ENCODE data around the gene GRIN2C. TPM values are rescaled to one million over a fixed set of nuclear protein-coding genes. Genes with fewer than 3 reads are reported as not detected.
A peak's percentile ranks its signal among the peaks of the same experiment; 100 is the strongest.

Gene GRIN2C
- total RNA-seq, 1 donor, result not detected

DNA sequence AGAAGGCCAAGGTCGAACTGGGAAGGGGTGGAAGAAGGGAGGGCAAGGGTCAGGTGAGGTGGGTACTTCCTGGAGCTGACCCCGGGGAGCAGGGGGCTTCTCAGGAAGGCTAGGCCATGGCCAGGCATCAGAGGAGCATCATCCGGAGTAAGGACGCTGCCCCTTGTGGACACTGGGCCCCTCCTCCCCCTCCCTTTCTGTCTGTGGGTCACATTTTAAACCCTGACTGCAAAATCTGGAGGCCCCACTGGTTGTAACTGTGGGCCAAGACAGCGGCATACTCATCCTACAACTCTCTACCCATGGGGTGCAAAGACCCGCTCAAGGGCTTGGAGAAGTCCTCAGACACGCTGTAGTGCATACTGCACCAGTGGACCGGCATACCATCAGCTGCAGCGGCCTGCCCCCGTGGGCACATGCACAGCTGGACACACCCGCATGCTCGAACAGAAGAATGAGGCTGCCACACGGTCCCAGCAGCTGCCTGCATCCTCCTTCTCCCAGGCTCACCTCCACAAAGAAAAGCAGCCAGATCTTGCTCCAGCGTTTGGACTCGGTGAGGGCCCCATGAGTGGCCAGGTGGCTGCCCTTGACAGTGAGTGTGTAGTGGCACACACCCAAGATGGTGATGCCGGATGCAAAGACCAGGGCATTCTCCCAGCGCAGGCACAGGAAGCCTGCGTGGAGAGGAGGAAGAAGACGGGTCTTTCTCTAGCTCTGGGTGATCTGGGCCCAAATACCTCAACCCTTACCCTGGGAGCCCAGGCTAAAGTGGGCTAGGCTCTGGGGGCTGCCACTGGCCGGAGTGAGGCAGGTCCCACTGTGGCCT lies 32.5 kb upstream of the GRIN2C start:
- Histone ChIP-seq H3K27me3 (ENCODE audit: insufficient read depth, low read length) (peaks cover 44% of the 10 kb centered on the region), H3K4me1 (ENCODE audit: insufficient read depth, low read length) (no peaks in the 10 kb centered on the region)

DNA sequence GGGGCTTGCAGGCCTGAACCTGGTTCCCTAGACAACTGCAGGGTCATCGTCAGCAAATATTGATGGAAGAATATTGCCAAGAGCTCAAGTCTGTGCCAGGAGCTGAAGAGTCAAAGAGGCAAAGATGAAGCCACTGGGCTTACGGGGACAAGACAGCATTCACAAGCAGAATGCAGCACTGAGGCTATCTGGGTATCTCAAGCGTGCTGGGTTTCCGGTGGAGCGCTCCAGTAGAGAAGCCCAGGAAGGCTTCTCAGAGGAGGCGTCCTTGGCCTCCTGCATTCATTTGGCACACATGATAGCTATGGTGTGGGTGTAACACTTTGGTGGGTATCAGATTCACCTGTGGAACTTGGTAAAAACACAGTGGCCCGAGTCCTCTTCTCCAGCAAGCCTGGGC lies 30.9 kb upstream of the GRIN2C start:
- Histone ChIP-seq H3K9me3 (ENCODE audit: low read depth, low read length) (no peaks in the 10 kb centered on the region), H3K4me1 (ENCODE audit: insufficient read depth, low read length) (no peaks in the 10 kb centered on the region), H3K4me3 (ENCODE audit: low read length) (no peak overlapping the region), H3K27me3 (ENCODE audit: insufficient read depth, low read length) (peaks cover 36% of the 10 kb centered on the region)

More for the DNA sequence above, 32.5 kb upstream of the GRIN2C start:
- H3K4me3 ChIP-seq (ENCODE audit: low read length), result no peak overlapping the region
- no peaks in the 10 kb centered on the region for H3K9me3 ChIP-seq (ENCODE audit: low read depth, low read length)

DNA sequence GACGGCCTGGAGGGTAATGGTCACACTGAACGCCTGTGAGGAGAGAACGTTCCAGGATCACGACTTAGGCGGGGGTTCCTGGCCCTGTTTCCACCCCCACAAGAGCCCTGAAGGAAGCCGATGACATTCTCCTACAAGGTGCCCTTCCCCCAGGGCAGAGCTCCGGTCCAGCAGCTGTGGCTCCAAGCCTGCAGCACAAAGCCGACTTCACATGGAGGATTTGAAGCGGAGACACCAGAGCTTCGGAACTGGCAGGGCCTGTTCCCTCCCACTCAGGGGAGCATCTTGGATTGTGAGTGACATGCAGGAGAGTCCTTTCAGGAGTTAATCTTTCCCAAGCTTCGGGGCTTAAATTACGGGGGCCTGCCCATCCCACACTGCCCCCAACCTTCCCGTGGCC lies 28.8 kb upstream of the GRIN2C start:
- H3K9me3 ChIP-seq (ENCODE audit: low read depth, low read length), result no peaks in the 10 kb centered on the region
- H3K4me1 ChIP-seq (ENCODE audit: insufficient read depth, low read length), result peaks cover 5% of the 10 kb centered on the region
- H3K27me3 ChIP-seq (ENCODE audit: insufficient read depth, low read length), result peaks cover 16% of the 10 kb centered on the region

DNA sequence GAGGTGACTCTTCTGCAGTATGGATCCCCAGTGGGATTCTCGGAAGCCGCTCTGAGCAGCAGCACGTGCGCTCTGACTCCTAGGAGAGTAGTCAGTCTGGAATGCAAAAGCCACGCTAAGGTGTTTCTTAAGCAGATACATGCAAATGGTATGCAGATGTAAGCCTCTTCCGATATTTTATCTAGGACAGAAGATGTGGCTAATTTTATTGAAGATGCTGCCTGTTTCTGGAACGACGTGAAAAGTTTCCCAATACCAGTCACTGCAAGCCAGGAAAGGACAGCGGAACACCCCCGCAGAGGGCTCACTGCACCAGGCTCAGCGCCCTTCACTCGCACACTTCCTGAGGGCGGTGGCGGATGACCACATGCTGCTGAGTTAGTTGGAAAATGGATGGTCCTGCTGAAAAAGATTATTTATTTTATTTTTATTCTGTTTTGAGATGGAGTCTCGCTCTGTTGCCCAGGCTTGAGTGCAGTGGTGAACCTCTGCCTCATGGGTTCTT lies 23.6 kb upstream of the GRIN2C start:
- Histone ChIP-seq H3K4me3 (ENCODE audit: low read length) (no peak overlapping the region), H3K9me3 (ENCODE audit: low read depth, low read length) (no peaks in the 10 kb centered on the region), H3K27me3 (ENCODE audit: insufficient read depth, low read length) (no peaks in the 10 kb centered on the region), H3K4me1 (ENCODE audit: insufficient read depth, low read length) (peaks cover 14% of the 10 kb centered on the region)

More for the DNA sequence above, 28.8 kb upstream of the GRIN2C start:
- H3K4me3 ChIP-seq (ENCODE audit: low read length), result no peak overlapping the region

DNA sequence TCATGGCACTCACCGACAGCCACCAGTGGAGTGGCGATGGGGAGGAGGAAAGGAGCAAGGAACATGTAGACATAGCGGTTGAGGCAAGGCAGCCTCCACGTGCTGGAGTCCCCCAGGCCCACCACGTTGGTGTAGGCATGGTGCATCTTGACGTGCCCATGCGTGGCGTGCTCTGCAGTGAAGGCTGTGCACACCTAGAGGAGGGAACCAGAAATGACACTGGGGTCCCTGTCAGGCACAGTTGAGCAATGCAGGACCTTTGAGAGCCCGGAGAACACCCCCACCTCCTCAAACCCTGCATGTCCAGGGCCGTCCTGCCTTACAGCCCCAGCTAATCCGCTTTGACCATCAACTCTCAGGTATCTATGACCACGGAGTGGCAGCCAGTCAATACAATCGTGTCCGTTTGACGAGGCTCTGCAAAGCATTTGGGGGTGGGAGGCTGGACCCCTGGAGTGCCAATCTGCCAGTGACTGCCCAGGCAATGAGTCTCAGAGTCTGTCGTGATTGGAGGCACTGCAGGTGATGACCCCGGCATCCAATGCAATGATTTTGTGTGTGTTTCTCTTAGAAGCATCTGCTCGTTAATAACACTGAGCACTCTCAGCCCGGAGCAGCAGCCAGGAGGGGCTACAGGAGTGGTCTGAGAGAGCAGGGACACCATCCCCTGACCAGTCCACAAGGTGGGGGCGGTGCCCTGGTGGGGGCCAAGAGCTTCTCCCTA lies 23.0 kb upstream of the GRIN2C start:
- Histone ChIP-seq H3K4me3 (ENCODE audit: low read length) (no peak overlapping the region), H3K27me3 (ENCODE audit: insufficient read depth, low read length) (no peaks in the 10 kb centered on the region), H3K4me1 (ENCODE audit: insufficient read depth, low read length) (peaks cover 14% of the 10 kb centered on the region), H3K9me3 (ENCODE audit: low read depth, low read length) (no peaks in the 10 kb centered on the region)

DNA sequence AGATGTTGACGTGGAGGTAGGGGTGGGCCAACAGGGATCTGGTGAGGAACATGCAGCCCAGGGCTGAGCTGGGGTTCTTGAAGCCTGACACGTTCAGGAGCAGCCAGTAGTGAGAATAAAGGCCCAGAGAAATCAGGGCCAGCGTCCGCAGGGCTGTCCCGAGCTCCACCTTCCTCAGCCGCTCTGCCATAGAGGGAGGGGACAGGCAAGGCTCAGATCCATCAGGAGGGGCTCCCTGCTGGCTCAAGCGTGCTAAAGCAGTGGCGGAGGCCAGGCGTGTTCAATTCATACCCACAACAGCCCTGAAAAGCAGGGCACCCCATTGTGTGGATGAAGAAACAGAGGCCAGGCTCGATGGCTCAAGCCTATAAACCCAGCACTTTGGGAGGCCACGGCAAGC lies 21.4 kb upstream of the GRIN2C start:
- no peaks in the 10 kb centered on the region for H3K9me3 ChIP-seq (ENCODE audit: low read depth, low read length)
- peaks cover 14% of the 10 kb centered on the region for H3K4me1 ChIP-seq (ENCODE audit: insufficient read depth, low read length)
- H3K27me3 ChIP-seq (ENCODE audit: insufficient read depth, low read length), result no peaks in the 10 kb centered on the region
- no peak overlapping the region for H3K4me3 ChIP-seq (ENCODE audit: low read length)

GRCh38 chr17:74879308-74879707 lies 19.6 kb upstream of the GRIN2C start:
- Histone ChIP-seq H3K27me3 (ENCODE audit: insufficient read depth, low read length) (no peaks in the 10 kb centered on the region), H3K4me3 (ENCODE audit: low read length) (no peak overlapping the region), H3K9me3 (ENCODE audit: low read depth, low read length) (no peaks in the 10 kb centered on the region), H3K4me1 (ENCODE audit: insufficient read depth, low read length) (peaks cover 14% of the 10 kb centered on the region)

DNA sequence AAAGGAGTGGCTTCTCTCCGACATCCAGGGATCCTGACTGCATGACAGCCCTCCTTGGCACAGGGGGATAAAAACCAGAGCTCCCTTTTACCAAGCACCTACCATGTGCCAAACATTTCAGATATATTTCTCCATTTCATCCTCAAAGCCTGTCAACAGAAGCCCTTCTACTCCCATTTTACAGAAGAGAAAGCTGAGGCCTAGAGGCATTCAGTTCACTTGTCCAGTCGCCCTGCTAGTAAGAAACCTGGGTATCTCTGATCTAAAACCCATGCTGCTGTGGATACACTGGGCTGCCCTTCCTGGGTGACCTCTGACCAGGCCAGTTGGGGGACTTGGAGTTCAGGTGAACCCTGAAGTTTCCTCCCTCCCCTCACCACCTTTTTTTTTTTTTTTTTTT lies 19.0 kb upstream of the GRIN2C start:
- H3K4me1 ChIP-seq (ENCODE audit: insufficient read depth, low read length), result peaks cover 17% of the 10 kb centered on the region
- H3K9me3 ChIP-seq (ENCODE audit: low read depth, low read length), result no peaks in the 10 kb centered on the region
- no peaks in the 10 kb centered on the region for H3K27me3 ChIP-seq (ENCODE audit: insufficient read depth, low read length)
- H3K4me3 ChIP-seq (ENCODE audit: low read length), result no peak overlapping the region

- Histone ChIP-seq H3K27me3 (ENCODE audit: insufficient read depth, low read length) (no peaks in the 10 kb centered on the region), H3K9me3 (ENCODE audit: low read depth, low read length) (no peaks in the 10 kb centered on the region), H3K4me1 (ENCODE audit: insufficient read depth, low read length) (peaks cover 10% of the 10 kb centered on the region), H3K4me3 (ENCODE audit: low read length) (no peak overlapping the region)
Measured at GRCh38 chr17:74877592-74878548, 18.2 kb upstream of the GRIN2C start.

DNA sequence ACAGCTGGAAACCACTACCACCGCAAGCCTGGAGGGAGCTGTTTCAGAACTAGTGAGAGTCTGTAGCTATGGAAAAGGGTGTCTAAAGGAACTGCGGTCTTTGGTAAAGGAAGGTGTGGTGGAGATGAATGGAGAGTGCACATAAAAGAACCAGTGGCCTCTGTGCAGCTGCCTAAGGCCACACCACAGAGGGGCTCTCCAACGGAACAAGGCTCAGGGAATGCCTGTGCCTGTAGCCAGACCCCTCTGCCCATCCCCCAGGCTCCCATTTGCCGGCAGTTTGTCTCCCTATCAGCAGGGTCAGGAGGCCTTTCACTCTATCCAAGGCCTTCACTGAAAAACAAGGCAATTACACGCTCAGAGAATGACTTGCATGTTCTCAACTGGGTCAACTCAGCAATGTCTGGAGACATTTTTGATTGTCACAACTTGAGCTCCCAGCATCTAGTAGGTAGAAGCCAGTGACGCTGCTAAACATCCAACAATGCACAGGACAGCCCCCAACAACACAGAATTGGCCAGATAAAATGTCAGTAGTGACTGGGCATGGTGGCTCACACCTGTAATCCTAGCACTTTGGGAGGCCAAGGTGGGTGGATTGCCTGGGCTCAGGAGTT lies 16.4 kb upstream of the GRIN2C start:
- Histone ChIP-seq H3K4me3 (ENCODE audit: low read length) (no peak overlapping the region), H3K4me1 (ENCODE audit: insufficient read depth, low read length) (peaks cover 16% of the 10 kb centered on the region), H3K27me3 (ENCODE audit: insufficient read depth, low read length) (no peaks in the 10 kb centered on the region), H3K9me3 (ENCODE audit: low read depth, low read length) (no peaks in the 10 kb centered on the region)

DNA sequence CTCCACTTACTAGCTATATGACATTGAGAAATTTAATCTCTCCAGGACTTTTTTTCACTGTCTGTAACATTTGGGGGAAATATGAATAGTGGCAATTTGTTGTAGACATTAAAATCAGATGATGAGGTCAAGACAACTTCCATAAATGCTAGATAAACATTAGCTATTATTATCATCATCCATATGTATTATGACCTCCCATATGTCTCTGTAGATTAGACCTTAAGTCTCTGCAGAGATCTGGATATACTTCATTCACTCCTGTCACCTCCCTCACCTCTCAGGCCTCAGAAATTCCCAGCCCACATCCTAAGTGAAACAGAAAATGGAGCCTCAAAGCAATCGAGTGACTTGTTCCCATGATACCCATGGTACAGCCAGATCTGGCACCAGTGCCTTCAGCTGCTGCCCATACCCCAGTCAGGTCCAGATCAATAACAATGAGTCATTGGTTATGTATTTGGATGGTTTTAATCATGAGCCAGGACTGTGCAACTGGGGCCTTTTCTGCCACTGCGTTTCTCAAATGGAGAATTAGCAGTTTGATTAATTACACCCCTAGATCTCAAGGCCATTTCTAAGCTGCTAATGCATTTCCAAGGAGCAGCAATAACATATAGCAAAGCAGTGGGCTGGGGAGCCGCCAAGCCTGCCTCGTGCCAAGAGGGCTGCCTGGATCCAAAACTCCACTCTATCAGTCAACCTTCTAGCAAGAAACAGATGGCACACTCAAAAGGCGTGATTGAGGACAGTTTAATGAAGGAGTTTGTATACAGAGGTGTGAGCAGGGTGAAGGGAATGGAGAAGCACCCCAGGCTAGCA lies 15.7 kb upstream of the GRIN2C start:
- Histone ChIP-seq H3K4me1 (ENCODE audit: insufficient read depth, low read length) (peaks cover 16% of the 10 kb centered on the region), H3K27me3 (ENCODE audit: insufficient read depth, low read length) (no peaks in the 10 kb centered on the region), H3K9me3 (ENCODE audit: low read depth, low read length) (no peaks in the 10 kb centered on the region), H3K4me3 (ENCODE audit: low read length) (no peak overlapping the region)

GRCh38 chr17:74874615-74875037 lies 14.9 kb upstream of the GRIN2C start:
- H3K4me1 ChIP-seq (ENCODE audit: insufficient read depth, low read length), result peaks cover 16% of the 10 kb centered on the region
- H3K4me3 ChIP-seq (ENCODE audit: low read length), result no peak overlapping the region
- H3K27me3 ChIP-seq (ENCODE audit: insufficient read depth, low read length), result no peaks in the 10 kb centered on the region
- no peaks in the 10 kb centered on the region for H3K9me3 ChIP-seq (ENCODE audit: low read depth, low read length)

GRCh38 chr17:74873874-74874614 lies 14.4 kb upstream of the GRIN2C start:
- Histone ChIP-seq H3K9me3 (ENCODE audit: low read depth, low read length) (no peaks in the 10 kb centered on the region), H3K4me1 (ENCODE audit: insufficient read depth, low read length) (peaks cover 16% of the 10 kb centered on the region), H3K4me3 (ENCODE audit: low read length) (peak overlapping the region; percentile 81), H3K27me3 (ENCODE audit: insufficient read depth, low read length) (no peaks in the 10 kb centered on the region)
